Kidney epithelial cell (primary cell): ENCODE data around the gene GRAMD2A. TPM values are rescaled to one million over a fixed set of nuclear protein-coding genes. Genes with fewer than 3 reads are reported as not detected.

Experiments used
- DNase-seq: peaks from one replicate; pipeline ENCODE4 v3.0.0-alpha.2; 2010; ENCODE audit warnings: low read depth
- H3K27me3 ChIP-seq: 2 replicates; pipeline ENCODE4 v1.6.0; 2011; ENCODE audit warnings: low read length; ENCODE audit not compliant: control insufficient read depth, insufficient read depth
- H3K36me3 ChIP-seq: 2 replicates; pipeline ENCODE4 v1.5.1; 2011; ENCODE audit warnings: low read length; ENCODE audit not compliant: control insufficient read depth, insufficient read depth
- H3K4me3 ChIP-seq: 2 replicates; pipeline ENCODE4 v1.5.1; 2011; ENCODE audit warnings: low read depth, mild to moderate bottlenecking, control low read depth, low read length
- total RNA-seq: library from RNA; depleted of rRNA; stranded (reverse); fragments of >200 nt; gene quantifications from 2 replicates; pipeline ENCODE4 v1.2.3, GENCODE V29; 2015
- TF ChIP-seq, protein P1 (sequence below): IDR thresholded peaks from 2 replicates; pipeline ENCODE4 v1.5.1; 2011; ENCODE audit warnings: mild to moderate bottlenecking, moderate library complexity, low read length, control low read depth, inconsistent platforms; ENCODE audit not compliant: insufficient read depth, poor library complexity, severe bottlenecking

The GRAMD2A gene
- total RNA-seq, 1 donor from 2014 or later: 2.4 TPM

DNA sequence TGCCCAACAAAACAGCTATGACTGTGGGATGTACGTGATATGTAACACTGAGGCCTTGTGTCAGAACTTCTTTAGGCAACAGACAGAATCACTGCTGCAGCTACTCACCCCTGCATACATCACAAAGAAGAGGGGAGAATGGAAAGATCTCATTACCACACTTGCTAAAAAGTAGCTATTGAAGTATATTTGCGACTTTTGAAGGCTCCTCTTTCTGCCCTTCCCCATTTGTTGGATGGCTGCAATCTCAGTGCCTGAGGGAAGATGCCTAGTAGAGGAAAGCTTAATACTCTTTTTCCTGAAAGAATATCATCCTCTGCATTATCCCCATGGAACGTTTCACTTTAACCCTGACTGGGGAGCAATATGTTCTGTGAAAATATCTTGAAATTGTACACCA is 57.5 kb downstream of the GRAMD2A start:
- H3K27me3 ChIP-seq: no peaks in the 10 kb centered on the region
- no peak overlapping the region for H3K4me3 ChIP-seq
- H3K36me3 ChIP-seq: no peaks in the 10 kb centered on the region
- TF ChIP-seq, protein P1, sequence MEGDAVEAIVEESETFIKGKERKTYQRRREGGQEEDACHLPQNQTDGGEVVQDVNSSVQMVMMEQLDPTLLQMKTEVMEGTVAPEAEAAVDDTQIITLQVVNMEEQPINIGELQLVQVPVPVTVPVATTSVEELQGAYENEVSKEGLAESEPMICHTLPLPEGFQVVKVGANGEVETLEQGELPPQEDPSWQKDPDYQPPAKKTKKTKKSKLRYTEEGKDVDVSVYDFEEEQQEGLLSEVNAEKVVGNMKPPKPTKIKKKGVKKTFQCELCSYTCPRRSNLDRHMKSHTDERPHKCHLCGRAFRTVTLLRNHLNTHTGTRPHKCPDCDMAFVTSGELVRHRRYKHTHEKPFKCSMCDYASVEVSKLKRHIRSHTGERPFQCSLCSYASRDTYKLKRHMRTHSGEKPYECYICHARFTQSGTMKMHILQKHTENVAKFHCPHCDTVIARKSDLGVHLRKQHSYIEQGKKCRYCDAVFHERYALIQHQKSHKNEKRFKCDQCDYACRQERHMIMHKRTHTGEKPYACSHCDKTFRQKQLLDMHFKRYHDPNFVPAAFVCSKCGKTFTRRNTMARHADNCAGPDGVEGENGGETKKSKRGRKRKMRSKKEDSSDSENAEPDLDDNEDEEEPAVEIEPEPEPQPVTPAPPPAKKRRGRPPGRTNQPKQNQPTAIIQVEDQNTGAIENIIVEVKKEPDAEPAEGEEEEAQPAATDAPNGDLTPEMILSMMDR: no peak
- no peak for DNase-seq

DNA sequence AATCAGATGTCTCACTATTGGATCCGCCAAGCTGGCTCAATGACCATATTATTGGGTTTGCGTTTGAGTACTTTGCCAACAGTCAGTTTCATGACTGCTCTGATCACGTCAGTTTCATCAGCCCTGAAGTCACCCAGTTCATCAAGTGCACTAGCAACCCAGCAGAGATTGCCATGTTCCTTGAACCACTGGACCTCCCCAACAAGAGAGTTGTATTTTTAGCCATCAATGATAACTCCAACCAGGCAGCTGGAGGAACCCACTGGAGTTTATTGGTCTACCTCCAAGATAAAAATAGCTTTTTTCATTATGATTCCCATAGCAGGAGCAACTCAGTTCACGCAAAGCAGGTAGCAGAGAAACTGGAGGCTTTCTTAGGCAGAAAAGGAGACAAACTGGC is 57.9 kb downstream of the GRAMD2A start:
- no peak for DNase-seq
- TF ChIP-seq, protein P1: no peak
- Histone ChIP-seq H3K36me3 (no peaks in the 10 kb centered on the region), H3K4me3 (no peak overlapping the region), H3K27me3 (no peaks in the 10 kb centered on the region)

DNA sequence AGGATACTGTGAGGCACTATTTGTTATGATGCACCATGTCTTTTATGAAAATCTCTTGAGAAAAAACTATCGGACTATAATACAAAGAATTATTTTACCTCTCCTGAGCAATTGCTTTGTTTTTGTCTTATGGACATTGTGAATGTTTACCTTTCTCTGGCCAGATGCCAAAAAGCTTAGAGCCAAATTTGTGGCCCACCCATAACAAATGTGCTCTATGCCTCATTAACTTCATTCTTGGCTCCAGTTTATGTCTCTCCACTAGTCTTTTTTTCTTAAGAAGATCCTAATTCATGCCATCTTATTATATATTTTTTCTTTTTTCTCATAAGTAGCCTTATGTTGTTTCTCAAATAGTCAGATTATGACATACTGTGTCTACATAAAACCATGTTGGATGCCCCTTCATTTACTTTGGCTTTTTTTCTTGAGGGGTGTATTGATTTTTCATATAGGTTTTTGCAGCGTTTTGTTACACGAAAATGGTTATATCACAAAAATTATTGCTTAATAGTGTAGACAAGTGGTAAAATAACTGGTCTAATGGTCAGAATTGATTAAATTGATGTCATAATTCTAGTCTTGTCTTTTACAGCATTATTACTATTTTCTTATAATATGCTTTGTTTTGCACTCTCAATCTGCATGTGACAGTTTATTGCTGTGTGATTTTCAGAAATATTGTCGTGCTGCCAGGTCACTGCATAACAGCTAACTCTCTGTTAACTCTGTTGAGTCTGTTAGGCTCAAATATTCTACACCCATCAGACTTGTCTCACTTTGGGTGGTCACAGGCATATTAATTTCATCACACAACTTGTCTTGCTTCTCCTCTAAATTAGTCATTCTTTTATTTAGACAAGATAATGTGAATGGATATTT is 61.2 kb downstream of the GRAMD2A start:
- DNase-seq: no peak
- H3K36me3 ChIP-seq: no peaks in the 10 kb centered on the region
- TF ChIP-seq, protein P1: no peak

DNA sequence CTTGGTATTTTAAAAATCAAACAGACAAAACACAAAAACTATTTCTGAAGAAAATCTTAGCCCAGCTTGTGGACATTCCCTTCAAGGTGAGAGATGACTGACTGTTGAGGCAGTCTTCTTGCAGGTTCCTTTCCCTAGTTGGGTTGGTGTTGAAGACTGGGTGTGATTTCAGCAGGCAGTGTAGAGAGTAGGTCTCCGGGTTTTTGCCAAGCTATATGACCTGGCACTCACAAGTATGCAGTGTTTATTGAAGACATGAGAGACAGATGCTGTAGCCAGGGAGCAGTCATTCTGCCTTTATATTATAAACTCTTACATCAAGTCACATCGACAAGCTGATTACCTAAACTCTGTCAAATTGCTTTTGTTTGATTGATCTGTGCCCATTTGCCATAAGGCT is 61.9 kb downstream of the GRAMD2A start:
- DNase-seq: no peak
- no peak overlapping the region for H3K4me3 ChIP-seq
- H3K27me3 ChIP-seq: no peaks in the 10 kb centered on the region
- no peaks in the 10 kb centered on the region for H3K36me3 ChIP-seq
- TF ChIP-seq, protein P1: no peak

More for the DNA sequence above, 61.2 kb downstream of the GRAMD2A start:
- Histone ChIP-seq H3K27me3 (no peaks in the 10 kb centered on the region), H3K4me3 (no peak overlapping the region)

DNA sequence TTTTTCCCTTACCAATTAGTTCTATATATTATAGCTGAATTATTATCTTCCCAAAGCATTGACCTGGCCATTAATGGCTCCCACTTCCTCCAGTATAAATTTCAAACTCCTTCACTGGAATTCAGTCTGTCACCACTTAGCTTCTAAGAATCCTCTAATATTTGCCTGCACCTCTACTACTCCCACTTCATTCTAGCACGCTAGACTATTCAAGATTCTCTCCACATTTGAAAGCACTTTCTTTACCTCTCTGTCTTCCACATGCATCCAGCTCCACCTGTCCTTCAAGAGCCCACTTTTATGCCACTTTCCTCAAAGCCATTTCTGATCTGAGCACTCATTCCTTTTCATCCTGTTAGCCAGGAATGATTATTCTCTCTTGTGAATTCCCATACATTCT is 64.4 kb downstream of the GRAMD2A start:
- no peak overlapping the region for H3K4me3 ChIP-seq
- DNase-seq: no peak
- no peaks in the 10 kb centered on the region for H3K27me3 ChIP-seq
- no peaks in the 10 kb centered on the region for H3K36me3 ChIP-seq
- TF ChIP-seq, protein P1: no peak

DNA sequence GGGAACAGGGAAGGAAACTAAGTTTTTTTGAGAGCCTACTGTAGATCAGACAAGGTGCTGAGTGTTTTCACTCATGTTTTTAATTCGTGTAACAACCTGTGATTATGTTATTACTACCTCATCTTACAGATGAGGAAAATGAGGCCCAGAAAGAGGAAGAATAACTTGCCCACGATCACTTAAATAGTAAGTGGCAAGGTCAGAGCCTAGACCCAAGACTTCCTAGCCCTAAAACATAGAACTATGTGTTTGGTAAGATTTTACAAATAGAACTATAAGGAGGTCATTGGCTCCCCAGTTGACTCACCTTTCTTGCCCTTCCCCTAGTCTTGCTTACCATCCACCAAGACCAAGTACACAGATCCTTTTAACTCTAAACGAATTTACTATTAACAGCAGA is 65.7 kb downstream of the GRAMD2A start:
- TF ChIP-seq, protein P1: no peak
- Histone ChIP-seq H3K36me3 (no peaks in the 10 kb centered on the region), H3K4me3 (no peak overlapping the region), H3K27me3 (no peaks in the 10 kb centered on the region)
- DNase-seq: no peak
